ENCODE results near the gene SMYD3. TPM values are rescaled to one million over a fixed set of nuclear protein-coding genes. Genes with fewer than 3 reads are reported as not detected.
A peak's percentile ranks its signal among the peaks of the same experiment; 100 is the strongest.

SMYD3 gene
- total and polyA plus RNA-seq, 9 of the 15 experiments (the other 6 are each of a cell fraction or from before 2014, with no cell fraction given), result 128 to 440 (median 197) TPM

DNA sequence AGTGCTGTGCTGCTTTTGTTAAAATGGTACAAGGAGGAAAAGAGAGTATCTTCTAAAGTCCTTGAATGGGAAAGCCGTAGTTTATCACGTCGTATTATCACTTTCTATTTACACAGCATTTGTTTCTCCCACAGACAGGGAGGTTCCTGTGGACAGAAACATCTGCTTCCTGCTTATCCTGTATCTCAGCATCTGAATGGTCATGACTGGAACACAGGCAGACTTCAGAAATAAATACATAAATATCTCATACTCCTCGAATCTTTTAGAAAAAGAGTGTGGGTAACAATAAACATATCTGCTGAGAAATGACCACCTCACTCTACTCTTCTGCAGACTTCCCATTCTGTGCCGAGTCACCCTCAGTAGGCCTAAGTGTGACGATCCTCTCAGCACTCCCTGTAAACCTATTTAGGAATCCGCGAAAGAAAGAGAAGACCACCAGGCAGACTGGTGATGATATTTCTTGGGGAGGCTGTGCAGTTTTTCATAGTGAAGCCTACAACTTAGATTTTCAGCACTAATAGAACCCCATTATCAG lies 393.5 kb downstream of the SMYD3 start (continued):
- TF ChIP-seq, protein P1, sequence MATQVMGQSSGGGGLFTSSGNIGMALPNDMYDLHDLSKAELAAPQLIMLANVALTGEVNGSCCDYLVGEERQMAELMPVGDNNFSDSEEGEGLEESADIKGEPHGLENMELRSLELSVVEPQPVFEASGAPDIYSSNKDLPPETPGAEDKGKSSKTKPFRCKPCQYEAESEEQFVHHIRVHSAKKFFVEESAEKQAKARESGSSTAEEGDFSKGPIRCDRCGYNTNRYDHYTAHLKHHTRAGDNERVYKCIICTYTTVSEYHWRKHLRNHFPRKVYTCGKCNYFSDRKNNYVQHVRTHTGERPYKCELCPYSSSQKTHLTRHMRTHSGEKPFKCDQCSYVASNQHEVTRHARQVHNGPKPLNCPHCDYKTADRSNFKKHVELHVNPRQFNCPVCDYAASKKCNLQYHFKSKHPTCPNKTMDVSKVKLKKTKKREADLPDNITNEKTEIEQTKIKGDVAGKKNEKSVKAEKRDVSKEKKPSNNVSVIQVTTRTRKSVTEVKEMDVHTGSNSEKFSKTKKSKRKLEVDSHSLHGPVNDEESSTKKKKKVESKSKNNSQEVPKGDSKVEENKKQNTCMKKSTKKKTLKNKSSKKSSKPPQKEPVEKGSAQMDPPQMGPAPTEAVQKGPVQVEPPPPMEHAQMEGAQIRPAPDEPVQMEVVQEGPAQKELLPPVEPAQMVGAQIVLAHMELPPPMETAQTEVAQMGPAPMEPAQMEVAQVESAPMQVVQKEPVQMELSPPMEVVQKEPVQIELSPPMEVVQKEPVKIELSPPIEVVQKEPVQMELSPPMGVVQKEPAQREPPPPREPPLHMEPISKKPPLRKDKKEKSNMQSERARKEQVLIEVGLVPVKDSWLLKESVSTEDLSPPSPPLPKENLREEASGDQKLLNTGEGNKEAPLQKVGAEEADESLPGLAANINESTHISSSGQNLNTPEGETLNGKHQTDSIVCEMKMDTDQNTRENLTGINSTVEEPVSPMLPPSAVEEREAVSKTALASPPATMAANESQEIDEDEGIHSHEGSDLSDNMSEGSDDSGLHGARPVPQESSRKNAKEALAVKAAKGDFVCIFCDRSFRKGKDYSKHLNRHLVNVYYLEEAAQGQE (IDR thresholded peaks at IDR 0.05; ENCODE audit: borderline replicate concordance), result peak; percentile 26; the same call in 1 of the 2 replicates
- TF ChIP-seq, protein P1 (CRISPR knock-in tag; IDR thresholded peaks at IDR 0.05; ENCODE audit: low read depth), result no peak
- no peak for TF ChIP-seq LARP7 (IDR thresholded peaks at IDR 0.05)
- TF ChIP-seq POLR2A (conservative IDR thresholded peaks at IDR 0.05), result no peak; the same call in 1 of the 2 replicates
- TF ChIP-seq, protein P2, sequence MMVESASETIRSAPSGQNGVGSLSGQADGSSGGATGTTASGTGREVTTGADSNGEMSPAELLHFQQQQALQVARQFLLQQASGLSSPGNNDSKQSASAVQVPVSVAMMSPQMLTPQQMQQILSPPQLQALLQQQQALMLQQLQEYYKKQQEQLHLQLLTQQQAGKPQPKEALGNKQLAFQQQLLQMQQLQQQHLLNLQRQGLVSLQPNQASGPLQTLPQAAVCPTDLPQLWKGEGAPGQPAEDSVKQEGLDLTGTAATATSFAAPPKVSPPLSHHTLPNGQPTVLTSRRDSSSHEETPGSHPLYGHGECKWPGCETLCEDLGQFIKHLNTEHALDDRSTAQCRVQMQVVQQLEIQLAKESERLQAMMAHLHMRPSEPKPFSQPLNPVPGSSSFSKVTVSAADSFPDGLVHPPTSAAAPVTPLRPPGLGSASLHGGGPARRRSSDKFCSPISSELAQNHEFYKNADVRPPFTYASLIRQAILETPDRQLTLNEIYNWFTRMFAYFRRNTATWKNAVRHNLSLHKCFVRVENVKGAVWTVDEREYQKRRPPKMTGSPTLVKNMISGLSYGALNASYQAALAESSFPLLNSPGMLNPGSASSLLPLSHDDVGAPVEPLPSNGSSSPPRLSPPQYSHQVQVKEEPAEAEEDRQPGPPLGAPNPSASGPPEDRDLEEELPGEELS (CRISPR knock-in tag; IDR thresholded peaks at IDR 0.05; ENCODE audit: borderline replicate concordance), result no peak
- TF ChIP-seq CREBBP (IDR thresholded peaks at IDR 0.05; ENCODE audit: low read depth, low read length), result no peak
- no peak; the same call in none of the 2 replicates for TF ChIP-seq LEF1 (IDR thresholded peaks at IDR 0.05)
- TF ChIP-seq, protein P3, sequence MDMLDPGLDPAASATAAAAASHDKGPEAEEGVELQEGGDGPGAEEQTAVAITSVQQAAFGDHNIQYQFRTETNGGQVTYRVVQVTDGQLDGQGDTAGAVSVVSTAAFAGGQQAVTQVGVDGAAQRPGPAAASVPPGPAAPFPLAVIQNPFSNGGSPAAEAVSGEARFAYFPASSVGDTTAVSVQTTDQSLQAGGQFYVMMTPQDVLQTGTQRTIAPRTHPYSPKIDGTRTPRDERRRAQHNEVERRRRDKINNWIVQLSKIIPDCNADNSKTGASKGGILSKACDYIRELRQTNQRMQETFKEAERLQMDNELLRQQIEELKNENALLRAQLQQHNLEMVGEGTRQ (CRISPR knock-in tag; IDR thresholded peaks at IDR 0.05), result no peak
- peak; percentile 56 for TF ChIP-seq GATA2 (CRISPR knock-in tag; IDR thresholded peaks at IDR 0.05)
- no peak; the same call in 1 of the 2 replicates for TF ChIP-seq NFE2L1 (tag; IDR thresholded peaks at IDR 0.05; ENCODE audit: borderline replicate concordance, low read depth)
- peak; percentile 36 for TF ChIP-seq NEUROD1 (IDR thresholded peaks at IDR 0.05; ENCODE audit: borderline replicate concordance, low read depth, low read length, partially characterized antibody)
- TF ChIP-seq MXI1 (IDR thresholded peaks at IDR 0.05; ENCODE audit: low read depth, low read length), result no peak
- TF ChIP-seq, protein P4, sequence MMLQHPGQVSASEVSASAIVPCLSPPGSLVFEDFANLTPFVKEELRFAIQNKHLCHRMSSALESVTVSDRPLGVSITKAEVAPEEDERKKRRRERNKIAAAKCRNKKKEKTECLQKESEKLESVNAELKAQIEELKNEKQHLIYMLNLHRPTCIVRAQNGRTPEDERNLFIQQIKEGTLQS (IDR thresholded peaks at IDR 0.05), result peak; percentile 18; the same call in 1 of the 2 replicates
- TF ChIP-seq, protein P4 (CRISPR knock-in tag; conservative IDR thresholded peaks at IDR 0.05), result peak; percentile 64; the same call in 1 of the 2 replicates

All from K562 (cell line).